ENCODE results near the gene ARHGAP26. TPM values are rescaled to one million over a fixed set of nuclear protein-coding genes. Genes with fewer than 3 reads are reported as not detected.

ARHGAP26 gene
- total RNA-seq, 1 donor from 2014 or later, result 42.1 TPM

GRCh38 chr5:143080982-143081381 is 310.8 kb downstream of the ARHGAP26 start:
- Histone ChIP-seq H3K9me3 (no peaks in the 10 kb centered on the region), H3K4me3 (no peak overlapping the region), H3K36me3 (no peaks in the 10 kb centered on the region), H3K4me1 (no peaks in the 10 kb centered on the region), H3K27me3 (ENCODE audit: low read depth) (no peaks in the 10 kb centered on the region), H3K27ac (no peak overlapping the region)
- ATAC-seq, result no peak
- no peak for TF ChIP-seq CTCF (IDR thresholded peaks at IDR 0.05)
- DNase-seq, result no peak
- intact Hi-C loops (cut with DNase I), result no loop called here

GRCh38 chr5:143083006-143083405 is 312.8 kb downstream of the ARHGAP26 start:
- H3K9me3 ChIP-seq, result no peaks in the 10 kb centered on the region
- no peaks in the 10 kb centered on the region for H3K36me3 ChIP-seq
- no peak overlapping the region for H3K27ac ChIP-seq
- ATAC-seq, result no peak
- TF ChIP-seq CTCF (IDR thresholded peaks at IDR 0.05), result no peak
- H3K27me3 ChIP-seq (ENCODE audit: low read depth), result no peaks in the 10 kb centered on the region
- H3K4me1 ChIP-seq, result peaks cover 7% of the 10 kb centered on the region
- no peak for DNase-seq
- no peak overlapping the region for H3K4me3 ChIP-seq
- intact Hi-C loops (cut with DNase I), result no loop called here

GRCh38 chr5:143084407-143084806 is 314.2 kb downstream of the ARHGAP26 start:
- ATAC-seq (no peak), DNase-seq (no peak)
- no peak overlapping the region for H3K4me3 ChIP-seq
- H3K36me3 ChIP-seq, result no peaks in the 10 kb centered on the region
- no peak for TF ChIP-seq CTCF (IDR thresholded peaks at IDR 0.05)
- H3K27me3 ChIP-seq (ENCODE audit: low read depth), result no peaks in the 10 kb centered on the region
- intact Hi-C loops (cut with DNase I), result no loop called here
- peaks cover 7% of the 10 kb centered on the region for H3K4me1 ChIP-seq
- H3K27ac ChIP-seq, result no peak overlapping the region
- H3K9me3 ChIP-seq, result no peaks in the 10 kb centered on the region

- H3K4me1 ChIP-seq, result peaks cover 7% of the 10 kb centered on the region
Observed at GRCh38 chr5:143085319-143085917, 315.2 kb downstream of the ARHGAP26 start.

DNA sequence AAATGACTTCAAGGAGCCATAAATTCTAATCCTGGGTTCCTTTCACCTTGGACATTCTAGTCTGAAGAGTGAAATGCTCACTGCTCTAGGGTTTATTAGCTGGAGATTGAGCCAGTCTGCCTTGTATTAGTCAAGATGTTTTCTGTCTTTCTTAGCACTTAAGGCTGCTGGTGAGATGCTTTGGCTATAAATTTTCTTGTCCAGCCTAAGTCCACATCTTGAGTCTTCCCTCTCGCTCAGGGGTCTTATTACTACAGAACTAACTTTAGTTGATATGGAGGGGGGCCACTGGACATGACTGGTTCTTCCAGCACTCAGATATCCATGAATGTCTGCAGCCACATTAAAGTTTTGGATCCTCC is 316.4 kb downstream of the ARHGAP26 start:
- ATAC-seq, result no peak
- no peaks in the 10 kb centered on the region for H3K27me3 ChIP-seq (ENCODE audit: low read depth)
- TF ChIP-seq CTCF (IDR thresholded peaks at IDR 0.05), result no peak
- DNase-seq, result no peak
- no peak overlapping the region for H3K27ac ChIP-seq
- intact Hi-C loops (cut with DNase I), result no loop called here
- no peaks in the 10 kb centered on the region for H3K9me3 ChIP-seq
- peaks cover 7% of the 10 kb centered on the region for H3K4me1 ChIP-seq
- no peak overlapping the region for H3K4me3 ChIP-seq
- H3K36me3 ChIP-seq, result no peaks in the 10 kb centered on the region

More at GRCh38 chr5:143085319-143085917, 315.2 kb downstream of the ARHGAP26 start:
- H3K4me3 ChIP-seq, result no peak overlapping the region
- H3K9me3 ChIP-seq, result no peaks in the 10 kb centered on the region
- ATAC-seq, result no peak
- no peak for TF ChIP-seq CTCF (IDR thresholded peaks at IDR 0.05)
- no peak overlapping the region for H3K27ac ChIP-seq
- intact Hi-C loops (cut with DNase I), result no loop called here
- H3K27me3 ChIP-seq (ENCODE audit: low read depth), result no peaks in the 10 kb centered on the region
- H3K36me3 ChIP-seq, result no peaks in the 10 kb centered on the region
- no peak for DNase-seq
